Ishikawa (cell line): ENCODE data around the gene ABHD4.

Experiments
- CREB1 ChIP-seq: IDR thresholded peaks from 2 replicates; pipeline ENCODE4 v1.6.1; 2012; ENCODE audit warnings: low read depth
- EGR1 ChIP-seq: IDR thresholded peaks from 2 replicates; pipeline ENCODE4 v1.6.1; 2012
- EP300 ChIP-seq: IDR thresholded peaks from 2 replicates; pipeline ENCODE4 v1.6.1; 2012; ENCODE audit warnings: borderline replicate concordance
- NFIC ChIP-seq: IDR thresholded peaks from 2 replicates; pipeline ENCODE4 v1.6.1; 2012
- TAF1 ChIP-seq: IDR thresholded peaks from 2 replicates; pipeline ENCODE4 v1.6.1; 2012; ENCODE audit warnings: low read depth, mild to moderate bottlenecking
- USF1 ChIP-seq: IDR thresholded peaks from 2 replicates; pipeline ENCODE4 v1.6.1; 2012
- YY1 ChIP-seq: IDR thresholded peaks from 2 replicates; pipeline ENCODE4 v1.6.1; 2012; ENCODE audit warnings: low read depth
- TF ChIP-seq, protein P1 (sequence below): IDR thresholded peaks from 2 replicates; pipeline ENCODE4 v1.6.1; 2012

DNA sequence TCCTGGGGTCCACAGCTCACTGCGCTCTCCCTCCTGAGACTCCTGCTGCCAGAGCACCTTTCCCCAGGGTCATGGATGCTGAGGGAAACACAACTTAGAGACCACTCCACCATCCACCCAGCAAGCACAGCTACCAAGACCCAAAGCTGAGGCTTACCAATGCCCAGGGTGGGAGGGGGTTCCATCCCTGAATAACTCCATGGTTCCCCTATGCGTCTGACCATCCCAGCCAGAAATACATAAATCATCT lies 45.3 kb upstream of the ABHD4 start:
- TF ChIP-seq YY1: no peak
- no peak for TF ChIP-seq USF1
- TF ChIP-seq, protein P1, sequence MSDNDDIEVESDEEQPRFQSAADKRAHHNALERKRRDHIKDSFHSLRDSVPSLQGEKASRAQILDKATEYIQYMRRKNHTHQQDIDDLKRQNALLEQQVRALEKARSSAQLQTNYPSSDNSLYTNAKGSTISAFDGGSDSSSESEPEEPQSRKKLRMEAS: no peak
- no peak for TF ChIP-seq EP300
- no peak for TF ChIP-seq NFIC
- no peak for TF ChIP-seq EGR1
- no peak for TF ChIP-seq CREB1
- no peak for TF ChIP-seq TAF1
